Erythroblast (primary cell): ENCODE measurements around the gene MAMDC2.

Experiments
- GATA1 ChIP-seq: IDR thresholded peaks from 2 replicates; pipeline ENCODE4 v1.6.1; 2011; ENCODE audit warnings: low read depth, mild to moderate bottlenecking, control low read depth, low read length, moderate library complexity
- POLR2A ChIP-seq: IDR thresholded peaks from 2 replicates; pipeline ENCODE4 v1.6.1; 2011; ENCODE audit warnings: mild to moderate bottlenecking, low read length

GRCh38 chr9:70097187-70097586 lies 53.5 kb downstream of the MAMDC2 start:
- TF ChIP-seq POLR2A (no peak), GATA1 (no peak)
